HepG2 (cell line): Measurements from ENCODE around the gene LGALS1. TPM values are rescaled to one million over a fixed set of nuclear protein-coding genes. Genes with fewer than 3 reads are reported as not detected.
A peak's percentile ranks its signal among the peaks of the same experiment; 100 is the strongest.

ENCODE experiments used
- KAT8 ChIP-seq: IDR thresholded peaks from 2 replicates; pipeline ENCODE4 v1.6.1; 2016; ENCODE audit warnings: missing genetic modification reagents, missing compliant biosample characterization
- MAFF ChIP-seq: IDR thresholded peaks from 2 replicates; pipeline ENCODE4 v1.6.1; 2011; ENCODE audit warnings: low read depth, low read length, improper control_type of control experiment
- NFYC ChIP-seq: IDR thresholded peaks from 2 replicates; pipeline ENCODE4 v1.6.1; 2016; ENCODE audit warnings: missing genetic modification reagents, missing compliant biosample characterization
- NR2C2 ChIP-seq: sonication (generic); formaldehyde crosslinking; IDR thresholded peaks from 2 replicates; pipeline ENCODE4 v1.4.0; 2020; ENCODE audit warnings: missing genetic modification reagents, mild to moderate bottlenecking, moderate library complexity, borderline replicate concordance
- RARG ChIP-seq: sonication (generic); formaldehyde crosslinking; IDR thresholded peaks from 2 replicates; pipeline ENCODE4 v1.4.0; 2020; ENCODE audit warnings: low read depth, mild to moderate bottlenecking, missing genetic modification reagents
- RBM39 ChIP-seq: fragments of 200-400 bp; formaldehyde crosslinking; IDR thresholded peaks from one replicate; pipeline ENCODE4 v1.6.1; 2018; ENCODE audit warnings: antibody characterized with exemption, mild to moderate bottlenecking, low read depth, low read length; ENCODE audit not compliant: poor library complexity, severe bottlenecking
- SMAD1 ChIP-seq: sonication (generic); formaldehyde crosslinking; IDR thresholded peaks from 2 replicates; pipeline ENCODE4 v1.4.0; 2020; ENCODE audit warnings: missing genetic modification reagents, low read depth, mild to moderate bottlenecking, borderline replicate concordance
- STAT5B ChIP-seq: sonication (generic); formaldehyde crosslinking; IDR thresholded peaks from 2 replicates; pipeline ENCODE4 v1.4.0; 2020; ENCODE audit warnings: missing genetic modification reagents
- TCF7L2 ChIP-seq: IDR thresholded peaks from 2 replicates; pipeline ENCODE4 v1.6.1; 2011; ENCODE audit warnings: mild to moderate bottlenecking, low read depth, low read length, moderate library complexity
- ZBTB38 ChIP-seq: sonication (generic); formaldehyde crosslinking; IDR thresholded peaks from 2 replicates; pipeline ENCODE4 v1.5.1; 2020; ENCODE audit warnings: mild to moderate bottlenecking, missing genetic modification reagents
- ZNF350 ChIP-seq: sonication (generic); formaldehyde crosslinking; IDR thresholded peaks from 2 replicates; pipeline ENCODE4 v1.4.0; 2020; ENCODE audit warnings: mild to moderate bottlenecking, low read depth, missing genetic modification reagents, borderline replicate concordance
- ZNF354B ChIP-seq: sonication (generic); formaldehyde crosslinking; IDR thresholded peaks from 2 replicates; pipeline ENCODE4 v1.8.0; 2022; ENCODE audit warnings: mild to moderate bottlenecking, missing genetic modification reagents
- ZNF547 ChIP-seq: sonication (generic); formaldehyde crosslinking; IDR thresholded peaks from 2 replicates; pipeline ENCODE4 v1.5.1; 2020; ENCODE audit warnings: mild to moderate bottlenecking, missing genetic modification reagents
- ZNF614 ChIP-seq: IDR thresholded peaks from 2 replicates; pipeline ENCODE4 v1.6.1; 2018; ENCODE audit warnings: missing biosample characterization, missing genetic modification reagents, inconsistent platforms, borderline replicate concordance
- ZNF703 ChIP-seq: sonication (generic); formaldehyde crosslinking; IDR thresholded peaks from 2 replicates; pipeline ENCODE4 v1.5.1; 2020; ENCODE audit warnings: missing genetic modification reagents, mild to moderate bottlenecking, moderate library complexity, borderline replicate concordance
- ZSCAN20 ChIP-seq: sonication (generic); formaldehyde crosslinking; IDR thresholded peaks from 2 replicates; pipeline ENCODE4 v1.4.0; 2020; ENCODE audit warnings: missing genetic modification reagents, mild to moderate bottlenecking, borderline replicate concordance
- polyA plus RNA-seq, 8 experiments: library from polyadenylated mRNA; depleted of rRNA in 3 of 8; stranded (reverse) in 7 of 8; unstranded in 1 of 8; fragments of >200 nt; fragmentation: Illumina TruSeq in 4 of 8; extraction: Trizol in 4 of 8; gene quantifications; 2 replicates each; pipeline versions ENCODE4 v1.2.1 to v1.2.3, GENCODE V29; 2011 to 2016; ENCODE audit warnings: low read depth in 4 of 8, missing spikeins in 1 of 8, mixed read lengths in 1 of 8; ENCODE audit not compliant: insufficient read depth in 1 of 8
- total RNA-seq, 5 experiments: library from RNA; depleted of rRNA; stranded (reverse); fragments of >200 nt; fragmentation: Illumina TruSeq; extraction: Trizol; gene quantifications; 2 replicates each; pipeline ENCODE4 v1.2.3, GENCODE V29; 2016; ENCODE audit warnings: low read depth in 1 of 5
- TF ChIP-seq, protein P1 (sequence below): sonication (generic); formaldehyde crosslinking; IDR thresholded peaks from 2 replicates; pipeline ENCODE4 v1.4.0; 2020; ENCODE audit warnings: mild to moderate bottlenecking, missing genetic modification reagents
- TF ChIP-seq, protein P2 (sequence below): sonication (generic); formaldehyde crosslinking; IDR thresholded peaks from 2 replicates; pipeline ENCODE4 v1.4.0; 2020; ENCODE audit warnings: mild to moderate bottlenecking, missing genetic modification reagents
- TF ChIP-seq, protein P3 (sequence below): sonication (generic); formaldehyde crosslinking; IDR thresholded peaks from 2 replicates; pipeline ENCODE4 v1.5.1; 2020; ENCODE audit warnings: missing genetic modification reagents, mild to moderate bottlenecking, borderline replicate concordance
- TF ChIP-seq, protein P4 (sequence below): sonication (generic); formaldehyde crosslinking; IDR thresholded peaks from 2 replicates; pipeline ENCODE4 v1.8.1; 2023; ENCODE audit warnings: mild to moderate bottlenecking, moderate library complexity, missing genetic modification reagents
- TF ChIP-seq, protein P5 (sequence below): sonication (generic); formaldehyde crosslinking; IDR thresholded peaks from 2 replicates; pipeline ENCODE4 v1.8.0; 2022; ENCODE audit warnings: missing genetic modification reagents, low read depth, mild to moderate bottlenecking, borderline replicate concordance
- TF ChIP-seq, protein P6 (sequence below): sonication (generic); formaldehyde crosslinking; IDR thresholded peaks from 2 replicates; pipeline ENCODE4 v1.5.0; 2020; ENCODE audit warnings: missing genetic modification reagents, mild to moderate bottlenecking, borderline replicate concordance
- TF ChIP-seq, protein P7 (sequence below): sonication (generic); formaldehyde crosslinking; IDR thresholded peaks from 2 replicates; pipeline ENCODE4 v1.4.0; 2020; ENCODE audit warnings: mild to moderate bottlenecking, missing genetic modification reagents

Gene LGALS1
- total and polyA plus RNA-seq, 2 of the 13 experiments (the other 11 are each of a cell fraction or from before 2014, with no cell fraction given): 103 to 858 TPM

DNA sequence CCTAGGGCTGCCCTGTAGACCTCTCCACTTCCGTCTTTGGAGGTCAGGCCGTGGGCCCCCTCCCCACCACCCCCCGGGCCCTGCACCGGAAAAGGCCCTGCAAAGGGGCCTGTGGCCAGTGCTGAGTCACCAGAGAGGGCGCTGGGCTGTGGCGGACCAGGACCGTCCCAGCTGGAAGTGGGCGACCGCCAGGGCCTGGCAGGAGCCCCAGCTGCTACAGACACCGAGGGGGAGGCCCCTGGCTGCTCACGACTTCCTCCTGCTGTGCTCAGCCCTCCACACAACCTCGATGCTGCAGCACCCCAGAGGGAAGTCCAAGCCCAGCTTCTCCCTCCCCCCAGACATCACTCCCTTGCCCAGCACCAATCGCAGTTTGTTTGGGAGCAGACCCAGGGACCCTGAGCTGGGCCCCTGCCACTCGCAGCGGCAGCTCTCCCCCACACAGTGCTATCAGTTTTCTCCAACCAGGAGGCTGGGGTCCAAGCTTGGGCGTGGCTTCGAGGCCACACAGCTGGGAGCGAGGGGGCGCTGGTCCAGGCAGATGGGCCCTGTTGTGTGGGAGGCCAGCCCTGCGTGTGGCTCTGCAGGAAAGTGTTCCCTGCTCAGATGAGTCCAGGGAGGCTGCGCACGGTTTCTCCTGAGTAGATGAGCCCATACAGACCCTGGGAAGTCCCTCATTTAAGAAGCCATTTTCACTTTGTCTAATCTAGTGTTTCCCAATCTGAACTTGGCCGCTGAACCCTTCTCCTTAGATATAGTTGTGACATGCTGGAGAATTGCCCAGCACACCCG lies 41.6 kb upstream of the LGALS1 start (continued):
- TF ChIP-seq, protein P1, sequence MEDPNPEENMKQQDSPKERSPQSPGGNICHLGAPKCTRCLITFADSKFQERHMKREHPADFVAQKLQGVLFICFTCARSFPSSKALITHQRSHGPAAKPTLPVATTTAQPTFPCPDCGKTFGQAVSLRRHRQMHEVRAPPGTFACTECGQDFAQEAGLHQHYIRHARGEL (CRISPR knock-in tag): no peak
- no peak for TF ChIP-seq MAFF
- peak; percentile 67; the same call in 1 of the 2 replicates for TF ChIP-seq NR2C2 (CRISPR knock-in tag)
- peak; percentile 46 for TF ChIP-seq NFYC (CRISPR knock-in tag)
- 0 out of 2 replicates have a peak, but pooled peaks have one; percentile 85 for TF ChIP-seq ZNF354B (CRISPR knock-in tag)
- TF ChIP-seq SMAD1: 0 out of 2 replicates have a peak, but pooled peaks have one; percentile 59
- peak; percentile 83 for TF ChIP-seq ZNF350 (CRISPR knock-in tag)
- no peak for TF ChIP-seq RBM39
- TF ChIP-seq RARG: no peak
- TF ChIP-seq, protein P2, sequence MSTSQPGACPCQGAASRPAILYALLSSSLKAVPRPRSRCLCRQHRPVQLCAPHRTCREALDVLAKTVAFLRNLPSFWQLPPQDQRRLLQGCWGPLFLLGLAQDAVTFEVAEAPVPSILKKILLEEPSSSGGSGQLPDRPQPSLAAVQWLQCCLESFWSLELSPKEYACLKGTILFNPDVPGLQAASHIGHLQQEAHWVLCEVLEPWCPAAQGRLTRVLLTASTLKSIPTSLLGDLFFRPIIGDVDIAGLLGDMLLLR (CRISPR knock-in tag): peak; percentile 70
- no peak for TF ChIP-seq ZNF547 (CRISPR knock-in tag)
- TF ChIP-seq, protein P3, sequence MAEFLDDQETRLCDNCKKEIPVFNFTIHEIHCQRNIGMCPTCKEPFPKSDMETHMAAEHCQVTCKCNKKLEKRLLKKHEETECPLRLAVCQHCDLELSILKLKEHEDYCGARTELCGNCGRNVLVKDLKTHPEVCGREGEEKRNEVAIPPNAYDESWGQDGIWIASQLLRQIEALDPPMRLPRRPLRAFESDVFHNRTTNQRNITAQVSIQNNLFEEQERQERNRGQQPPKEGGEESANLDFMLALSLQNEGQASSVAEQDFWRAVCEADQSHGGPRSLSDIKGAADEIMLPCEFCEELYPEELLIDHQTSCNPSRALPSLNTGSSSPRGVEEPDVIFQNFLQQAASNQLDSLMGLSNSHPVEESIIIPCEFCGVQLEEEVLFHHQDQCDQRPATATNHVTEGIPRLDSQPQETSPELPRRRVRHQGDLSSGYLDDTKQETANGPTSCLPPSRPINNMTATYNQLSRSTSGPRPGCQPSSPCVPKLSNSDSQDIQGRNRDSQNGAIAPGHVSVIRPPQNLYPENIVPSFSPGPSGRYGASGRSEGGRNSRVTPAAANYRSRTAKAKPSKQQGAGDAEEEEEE (CRISPR knock-in tag): no peak
- 0 out of 2 replicates have a peak, but pooled peaks have one; percentile 48 for TF ChIP-seq ZNF614
- TF ChIP-seq ZSCAN20 (CRISPR knock-in tag): no peak
- TF ChIP-seq, protein P4, sequence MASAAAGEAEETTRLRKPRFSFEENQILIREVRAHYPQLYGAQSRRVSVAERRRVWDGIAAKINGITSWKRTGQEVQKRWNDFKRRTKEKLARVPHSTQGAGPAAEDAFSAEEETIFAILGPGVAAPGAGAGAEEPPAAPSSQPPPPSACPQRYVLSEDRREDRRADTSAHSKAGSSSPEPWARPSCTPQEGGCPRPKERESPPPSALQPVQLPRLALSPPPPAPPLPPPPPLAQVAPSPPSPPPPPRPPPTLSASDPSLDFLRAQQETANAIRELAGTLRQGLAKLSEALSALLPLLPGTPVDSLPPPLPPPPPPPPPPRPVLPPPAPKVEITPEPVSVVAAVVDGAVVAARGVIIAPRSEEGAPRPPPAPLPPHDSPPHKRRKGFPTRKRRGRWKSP (CRISPR knock-in tag): no peak
- TF ChIP-seq, protein P5, sequence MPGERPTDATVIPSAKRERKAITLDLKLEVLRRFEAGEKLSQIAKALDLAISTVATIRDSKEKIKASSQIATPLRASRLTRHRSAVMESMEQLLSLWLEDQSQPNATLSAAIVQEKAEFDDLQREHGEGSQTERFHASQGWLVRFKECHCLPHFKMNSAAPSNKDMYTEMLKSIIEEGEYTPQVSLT: no peak
- TF ChIP-seq KAT8: 0 out of 2 replicates have a peak, but pooled peaks have one; percentile 26
- TF ChIP-seq, protein P6, sequence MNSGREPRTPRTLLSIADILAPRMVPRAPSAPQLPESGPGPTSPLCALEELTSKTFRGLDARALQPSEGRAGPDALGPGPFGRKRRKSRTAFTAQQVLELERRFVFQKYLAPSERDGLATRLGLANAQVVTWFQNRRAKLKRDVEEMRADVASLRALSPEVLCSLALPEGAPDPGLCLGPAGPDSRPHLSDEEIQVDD (CRISPR knock-in tag): no peak
- TF ChIP-seq TCF7L2: no peak
- TF ChIP-seq, protein P7, sequence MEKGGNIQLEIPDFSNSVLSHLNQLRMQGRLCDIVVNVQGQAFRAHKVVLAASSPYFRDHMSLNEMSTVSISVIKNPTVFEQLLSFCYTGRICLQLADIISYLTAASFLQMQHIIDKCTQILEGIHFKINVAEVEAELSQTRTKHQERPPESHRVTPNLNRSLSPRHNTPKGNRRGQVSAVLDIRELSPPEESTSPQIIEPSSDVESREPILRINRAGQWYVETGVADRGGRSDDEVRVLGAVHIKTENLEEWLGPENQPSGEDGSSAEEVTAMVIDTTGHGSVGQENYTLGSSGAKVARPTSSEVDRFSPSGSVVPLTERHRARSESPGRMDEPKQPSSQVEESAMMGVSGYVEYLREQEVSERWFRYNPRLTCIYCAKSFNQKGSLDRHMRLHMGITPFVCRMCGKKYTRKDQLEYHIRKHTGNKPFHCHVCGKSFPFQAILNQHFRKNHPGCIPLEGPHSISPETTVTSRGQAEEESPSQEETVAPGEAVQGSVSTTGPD: no peak
- no peak for TF ChIP-seq ZNF703 (CRISPR knock-in tag)
- no peak for TF ChIP-seq STAT5B
- TF ChIP-seq ZBTB38 (CRISPR knock-in tag): no peak; the same call in 1 of the 2 replicates
